Uterus (tissue), 2 donors: Measurements from ENCODE around the gene MAD1L1.
"Not testable (repeated sequence)": the region's sequence is repeated elsewhere in the genome, so short reads cannot be mapped to it uniquely, and the experiment has no call there.

Source experiments
- POLR2A ChIP-seq, 2 donors: fragments of 450-650 bp; IDR thresholded peaks; one replicate each; pipeline ENCODE4 v1.6.1; 2016; ENCODE audit warnings: antibody characterized with exemption in 2 of 2, mild to moderate bottlenecking in 1 of 2, moderate library complexity in 1 of 2
- TF ChIP-seq, protein P1 (sequence below), 4 experiments: fragments of 200-600 bp in 2 of 4; fragments of 450-650 bp in 2 of 4; sonication (generic) in 2 of 4; IDR thresholded peaks; one replicate each; pipeline ENCODE4 v1.5.1; 2016 to 2019; ENCODE audit warnings: antibody characterized with exemption in 4 of 4, mild to moderate bottlenecking in 2 of 4, moderate library complexity in 1 of 4

DNA sequence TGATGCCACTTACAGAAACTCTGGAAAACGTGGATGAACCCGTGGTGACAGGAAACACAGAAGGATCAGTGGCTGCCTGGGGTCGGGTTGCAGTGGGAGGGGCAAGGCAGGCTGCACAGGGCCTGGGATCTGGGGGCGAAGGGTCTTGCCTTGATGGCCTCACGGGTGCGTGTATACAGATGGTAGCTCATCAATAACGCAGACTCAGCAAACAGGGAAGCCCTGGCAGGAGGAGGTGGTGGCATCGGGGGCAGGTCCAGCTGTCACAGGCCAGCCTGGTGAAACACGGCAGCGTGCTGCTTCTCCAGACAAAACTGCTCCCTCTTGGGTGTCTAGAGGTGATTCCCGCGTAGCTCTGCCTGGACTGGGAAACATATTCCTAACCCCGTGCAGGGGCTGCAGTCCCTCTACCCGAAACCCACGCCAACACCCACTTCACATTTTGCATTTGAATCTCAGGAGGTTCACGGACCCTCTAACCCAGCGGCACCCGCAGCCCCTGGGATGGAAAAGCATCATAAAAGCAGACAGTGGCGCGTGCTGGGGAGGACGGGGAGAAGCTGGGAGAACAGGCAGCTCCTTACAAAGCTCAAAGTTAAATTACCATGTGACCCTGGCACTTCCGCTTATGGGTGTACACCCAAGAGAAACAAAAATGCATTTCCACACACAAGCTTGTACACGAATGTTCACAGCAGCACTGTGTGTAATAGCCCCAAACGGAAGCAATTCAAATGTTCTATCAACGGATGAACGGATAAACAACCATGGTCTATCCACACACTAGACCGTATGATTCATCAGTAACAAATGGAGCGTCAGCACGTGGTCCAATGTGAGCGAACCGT lies 394.8 kb downstream of the MAD1L1 start:
- TF ChIP-seq, protein P1, sequence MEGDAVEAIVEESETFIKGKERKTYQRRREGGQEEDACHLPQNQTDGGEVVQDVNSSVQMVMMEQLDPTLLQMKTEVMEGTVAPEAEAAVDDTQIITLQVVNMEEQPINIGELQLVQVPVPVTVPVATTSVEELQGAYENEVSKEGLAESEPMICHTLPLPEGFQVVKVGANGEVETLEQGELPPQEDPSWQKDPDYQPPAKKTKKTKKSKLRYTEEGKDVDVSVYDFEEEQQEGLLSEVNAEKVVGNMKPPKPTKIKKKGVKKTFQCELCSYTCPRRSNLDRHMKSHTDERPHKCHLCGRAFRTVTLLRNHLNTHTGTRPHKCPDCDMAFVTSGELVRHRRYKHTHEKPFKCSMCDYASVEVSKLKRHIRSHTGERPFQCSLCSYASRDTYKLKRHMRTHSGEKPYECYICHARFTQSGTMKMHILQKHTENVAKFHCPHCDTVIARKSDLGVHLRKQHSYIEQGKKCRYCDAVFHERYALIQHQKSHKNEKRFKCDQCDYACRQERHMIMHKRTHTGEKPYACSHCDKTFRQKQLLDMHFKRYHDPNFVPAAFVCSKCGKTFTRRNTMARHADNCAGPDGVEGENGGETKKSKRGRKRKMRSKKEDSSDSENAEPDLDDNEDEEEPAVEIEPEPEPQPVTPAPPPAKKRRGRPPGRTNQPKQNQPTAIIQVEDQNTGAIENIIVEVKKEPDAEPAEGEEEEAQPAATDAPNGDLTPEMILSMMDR (IDR thresholded peaks at IDR 0.05) = not testable (repeated sequence)
- TF ChIP-seq POLR2A (IDR thresholded peaks at IDR 0.05) = not testable (repeated sequence)
